Stimulated activated CD8-positive, alpha-beta memory T cell treated with anti-CD3 and anti-CD28 coated beads, Interleukin-7, amount 100 ng/mL, for 4 hours (primary cell): Measurements from ENCODE around the gene RAC2.

Source experiments
- DNase-seq, 2 donors: peaks; one replicate each; pipeline ENCODE4 v3.0.0-alpha.2; 2020; ENCODE audit warnings: low read depth in 2 of 2

RAC2 gene

DNA sequence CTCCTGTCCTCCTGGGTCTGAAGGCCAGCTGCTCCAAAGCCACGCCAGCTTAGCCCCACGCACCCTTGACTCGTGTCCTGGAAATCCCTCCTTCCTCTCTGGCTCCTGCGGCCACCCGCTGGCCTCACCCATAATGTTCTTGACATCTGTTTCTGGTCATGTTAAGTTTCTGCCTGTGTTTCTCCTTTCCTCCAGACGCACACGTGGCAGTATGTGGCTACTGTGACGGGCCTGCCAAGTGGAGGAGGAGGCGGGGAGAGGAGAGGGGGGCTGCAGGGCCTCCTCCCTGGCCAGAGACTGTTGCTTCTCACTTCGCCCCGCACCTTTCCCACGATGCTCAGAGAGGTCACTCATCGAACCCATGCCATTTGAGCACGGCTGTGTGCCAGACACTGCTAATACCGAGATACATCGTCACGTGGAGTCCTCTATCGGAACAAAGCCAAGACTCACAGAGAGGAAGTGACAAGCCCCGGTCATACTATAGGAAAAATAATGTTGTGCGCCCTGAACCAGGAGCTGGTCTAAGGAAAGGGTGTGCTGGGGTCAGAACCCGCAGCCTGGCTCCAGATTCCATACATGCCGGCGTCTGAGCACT, 67.5 kb downstream of the RAC2 start:
- no peak for DNase-seq

DNA sequence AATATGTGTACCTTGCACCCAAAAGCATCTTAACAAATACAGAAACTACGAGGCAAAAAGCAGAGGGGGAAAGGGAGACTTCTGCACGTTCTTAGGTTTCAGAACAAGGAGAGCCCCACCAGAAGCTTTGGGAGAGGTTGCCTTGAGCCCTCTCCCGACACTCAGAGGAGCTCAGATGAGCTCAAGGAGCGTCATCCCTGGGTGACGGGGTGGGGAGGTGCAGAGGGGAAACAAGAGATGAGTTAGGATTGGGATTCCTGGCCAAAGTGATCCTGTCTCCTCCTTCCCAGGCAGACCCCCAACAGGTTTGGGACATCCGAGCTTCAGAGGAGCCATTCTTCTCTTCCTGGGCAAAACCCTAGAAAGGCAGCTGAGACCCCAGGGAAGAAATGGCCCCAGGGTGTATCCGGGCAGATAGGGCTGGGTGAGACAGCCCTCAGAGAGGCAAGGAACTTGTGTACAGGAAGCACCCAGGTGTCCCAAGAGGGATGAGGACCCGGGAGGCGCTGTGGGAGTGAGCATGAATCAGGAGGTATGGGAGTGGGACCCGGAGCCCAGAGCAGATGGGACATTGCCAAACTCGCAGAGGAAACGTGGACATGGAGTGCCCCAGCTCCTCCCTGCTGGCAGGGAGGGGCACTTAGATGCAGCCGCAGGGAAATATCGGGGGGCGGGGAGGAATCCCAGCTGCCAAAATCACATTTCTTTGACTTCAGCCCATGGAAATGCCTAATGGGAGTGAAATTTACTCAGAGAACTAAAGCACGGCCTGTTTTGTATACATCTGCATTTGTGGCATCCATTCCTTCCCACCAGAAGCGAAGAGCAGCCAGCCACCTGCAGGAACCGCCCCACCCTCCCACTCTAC, 68.4 kb downstream of the RAC2 start:
- DNase-seq = no peak
